Heart left ventricle (tissue), 13 donors: ENCODE data around the gene RSU1.

Experiments used
- CTCF ChIP-seq, 12 donors: fragments of 200-600 bp; sonication (generic) in 4 of 12; IDR thresholded peaks; one replicate each; pipeline versions ENCODE4 v1.5.0 to v1.8.0; 2018 to 2022; ENCODE audit warnings: antibody characterized with exemption in 12 of 12, mild to moderate bottlenecking in 5 of 12
- POLR2A ChIP-seq, 2 donors: fragments of 450-650 bp; IDR thresholded peaks; one replicate each; pipeline ENCODE4 v1.6.1; 2017; ENCODE audit warnings: antibody characterized with exemption in 2 of 2, mild to moderate bottlenecking in 2 of 2, moderate library complexity in 2 of 2
- donor health status: ischemic (EF 13 %, LVEDD 7.1; RV severe dilation, severe dysfunction).
- donor health status: DM: no; HTN: yes; CAD: no.
- donor health status: DM: no; HTN: no; CAD: no.
- donor health status: ischemic (EF 25% LVEDD 6.9; RV normal size, moderate dysfunction).
- donor health status: ischemic (EF 25% LVEDD 5.7; RV mildly dilated, moderate dysfunction).
- donor health status: ischemic (EF 35%, LVEDD 5.7; RV mildly dilated, moderate dysfunction).
- donor health status: nonischemic (EF 11% LVEDD 7.7; RV severe dilation, severe dysfunction).
- donor health status: DM: yes; HTN: yes; CAD: no.
- donor health status: PGD.
- donor health status: ischemic (EF 29% LVEDD 5.4; RV normal size, mild dysfunction).
- donor health status: nonischemic (EF 23%, LVEDD 6.1; RV moderate dilation, normal function).

- TF ChIP-seq POLR2A (IDR thresholded peaks at IDR 0.05) = no peak
- TF ChIP-seq CTCF (IDR thresholded peaks at IDR 0.05) = no peak
Observed at GRCh38 chr10:16819436-16819835, 2.2 kb upstream of the RSU1 start.
